H1 (cell line): ENCODE measurements around the gene SMARCA1.

Experiments
- CHD7 ChIP-seq: fragments of 300-600 bp; sonication (generic); IDR thresholded peaks from 2 replicates; pipeline ENCODE4 v1.7.1; 2012; ENCODE audit warnings: low read length, moderate library complexity, mild to moderate bottlenecking, inconsistent platforms; ENCODE audit not compliant: insufficient replicate concordance
- CREB1 ChIP-seq: IDR thresholded peaks from 2 replicates; pipeline ENCODE4 v1.6.1; 2012; ENCODE audit warnings: inconsistent platforms
- MAX ChIP-seq: IDR thresholded peaks from 2 replicates; pipeline ENCODE4 v1.6.1; 2012; ENCODE audit warnings: inconsistent platforms
- POLR2A ChIP-seq, 2 experiments: IDR thresholded peaks; 1 replicate in 1 of 2; 2 replicates in 1 of 2; pipeline ENCODE4 v1.6.1; 2011; ENCODE audit warnings: low read depth in 2 of 2, low read length in 2 of 2, mild to moderate bottlenecking in 2 of 2; ENCODE audit errors: control extremely low read depth in 1 of 2
- POLR2AphosphoS5 ChIP-seq: IDR thresholded peaks from 2 replicates; pipeline ENCODE4 v1.6.1; 2011; ENCODE audit warnings: low read depth, low read length

- no peak for TF ChIP-seq CREB1
- no peak for TF ChIP-seq CHD7
- TF ChIP-seq POLR2AphosphoS5, result no peak
- TF ChIP-seq POLR2A (IDR thresholded peaks at IDR 0.05; ENCODE audit: control extremely low read depth in 1 of 2, low read depth in 2 of 2, low read length in 2 of 2), result no peak
- TF ChIP-seq MAX, result no peak
Measured at GRCh38 chrX:129568349-129568748, 45.1 kb upstream of the SMARCA1 start.
